Urothelium cell line (cell line): ENCODE measurements around the gene AREG.

Experiments
- DNase-seq: peaks from one replicate; pipeline ENCODE4 v3.0.0; 2011; ENCODE audit warnings: low spot score, mixed read lengths
- FAIRE-seq: peaks from 2 replicates; lab custom pipeline; 2011; peaks lifted over from hg19 to GRCh38; lab: Jason Lieb, UNC

Gene AREG

DNA sequence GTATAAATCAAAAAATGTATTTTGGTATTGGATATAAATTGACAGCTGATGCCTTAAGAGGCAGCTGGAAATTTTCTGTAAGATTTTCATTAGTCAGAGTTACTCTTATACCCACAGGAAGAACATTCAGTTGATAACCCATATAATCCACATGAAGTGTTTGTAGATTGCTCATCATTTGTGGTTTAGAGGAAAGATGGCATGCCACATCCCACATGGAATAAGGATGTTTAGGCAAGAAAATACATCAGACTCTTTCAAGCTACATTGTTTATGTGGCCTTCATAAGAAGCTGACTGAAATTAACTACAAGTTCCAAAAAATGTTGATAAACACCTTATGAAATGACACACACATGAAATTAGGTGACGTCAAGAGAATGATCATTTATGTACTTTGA is 56.6 kb downstream of the AREG start:
- DNase-seq (peak; percentile 55), FAIRE-seq (no peak)

DNA sequence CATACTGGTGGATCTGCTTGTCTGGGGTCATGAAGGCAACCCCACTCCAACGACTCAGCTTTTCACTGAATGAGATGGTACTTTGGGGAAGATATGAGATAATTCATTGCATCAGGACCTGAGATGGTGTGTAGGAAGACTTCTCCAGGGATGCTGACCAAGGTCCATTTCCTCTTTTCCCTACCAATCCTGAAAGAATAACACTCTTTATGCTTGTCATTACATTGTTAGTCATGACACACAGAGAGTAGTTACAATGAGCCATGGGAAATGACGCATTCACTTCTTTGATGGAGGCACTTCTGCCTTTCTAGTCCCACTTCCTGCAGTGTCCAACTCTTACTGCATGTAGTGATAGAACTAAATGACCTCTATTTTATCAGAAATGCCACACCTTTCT is 58.6 kb downstream of the AREG start:
- no peak for DNase-seq
- FAIRE-seq = no peak

DNA sequence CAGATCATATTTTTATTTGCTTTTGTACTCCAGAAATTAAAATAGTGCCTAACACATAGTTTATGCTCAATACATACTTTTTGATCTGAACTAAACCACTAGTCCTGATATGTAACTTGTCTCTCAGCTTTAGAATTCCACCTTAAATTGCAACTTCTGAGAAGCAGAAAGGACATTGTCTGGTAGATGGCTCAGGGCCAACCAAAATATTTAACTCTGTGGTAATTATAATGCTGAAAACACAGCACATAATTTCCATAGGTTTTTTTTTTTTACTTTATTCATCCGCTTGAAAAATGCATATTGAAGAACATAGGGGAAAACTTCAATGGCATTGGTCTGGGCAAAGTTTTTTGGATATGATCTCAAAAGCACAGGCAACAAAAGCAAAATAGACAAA is 59.3 kb downstream of the AREG start:
- no peak for DNase-seq
- no peak for FAIRE-seq
